Cardiac fibroblast (primary cell): ENCODE data around the gene GPC6.
A peak's percentile ranks its signal among the peaks of the same experiment; 100 is the strongest.

Experiments used
- DNase-seq, 2 donors: peaks; one replicate each; pipeline versions ENCODE4 v3.0.0 to v3.0.0-alpha.2; 2010; ENCODE audit warnings: low read depth in 2 of 2
- H3K4me3 ChIP-seq, 2 donors: replicated peaks in 1 of 2; 1 replicate in 1 of 2; 2 replicates in 1 of 2; pipeline ENCODE4 v1.5.1; 2011; ENCODE audit warnings: low read depth in 2 of 2, low read length in 2 of 2, mild to moderate bottlenecking in 2 of 2, moderate library complexity in 1 of 2
- CTCF ChIP-seq: IDR thresholded peaks from one replicate; pipeline ENCODE4 v1.5.1; 2011; ENCODE audit warnings: low read depth, mild to moderate bottlenecking, low read length, inconsistent platforms

The GPC6 gene

GRCh38 chr13:94217370-94217769 is 990.8 kb downstream of the GPC6 start:
- DNase-seq = peak in 1 of 2 donors; percentile 46
- no peak for TF ChIP-seq CTCF
- H3K4me3 ChIP-seq = no peak overlapping the region

GRCh38 chr13:94218537-94218936 is 991.9 kb downstream of the GPC6 start:
- TF ChIP-seq CTCF = no peak
- no peak for DNase-seq
- H3K4me3 ChIP-seq = no peak overlapping the region

- DNase-seq = no peak
- no peak for TF ChIP-seq CTCF
- no peak overlapping the region for H3K4me3 ChIP-seq
Observed at GRCh38 chr13:94218951-94219350, 992.3 kb downstream of the GPC6 start.

- no peak for DNase-seq
- no peak overlapping the region for H3K4me3 ChIP-seq
- TF ChIP-seq CTCF = no peak
Observed at GRCh38 chr13:94224670-94225069, 998.1 kb downstream of the GPC6 start.

- TF ChIP-seq CTCF = no peak
- H3K4me3 ChIP-seq = no peak overlapping the region
- DNase-seq = no peak
Observed at GRCh38 chr13:94227255-94227879, 1000.8 kb downstream of the GPC6 start.

GRCh38 chr13:94228763-94229162 is 1002.2 kb downstream of the GPC6 start:
- no peak for TF ChIP-seq CTCF
- DNase-seq = peak; percentile 39 to 71
- H3K4me3 ChIP-seq = no peak overlapping the region
